Measurements from ENCODE around the gene ODF2.
A peak's percentile ranks its signal among the peaks of the same experiment; 100 is the strongest.
"Not testable (repeated sequence)": the region's sequence is repeated elsewhere in the genome, so short reads cannot be mapped to it uniquely, and the experiment has no call there.

Gene ODF2

DNA sequence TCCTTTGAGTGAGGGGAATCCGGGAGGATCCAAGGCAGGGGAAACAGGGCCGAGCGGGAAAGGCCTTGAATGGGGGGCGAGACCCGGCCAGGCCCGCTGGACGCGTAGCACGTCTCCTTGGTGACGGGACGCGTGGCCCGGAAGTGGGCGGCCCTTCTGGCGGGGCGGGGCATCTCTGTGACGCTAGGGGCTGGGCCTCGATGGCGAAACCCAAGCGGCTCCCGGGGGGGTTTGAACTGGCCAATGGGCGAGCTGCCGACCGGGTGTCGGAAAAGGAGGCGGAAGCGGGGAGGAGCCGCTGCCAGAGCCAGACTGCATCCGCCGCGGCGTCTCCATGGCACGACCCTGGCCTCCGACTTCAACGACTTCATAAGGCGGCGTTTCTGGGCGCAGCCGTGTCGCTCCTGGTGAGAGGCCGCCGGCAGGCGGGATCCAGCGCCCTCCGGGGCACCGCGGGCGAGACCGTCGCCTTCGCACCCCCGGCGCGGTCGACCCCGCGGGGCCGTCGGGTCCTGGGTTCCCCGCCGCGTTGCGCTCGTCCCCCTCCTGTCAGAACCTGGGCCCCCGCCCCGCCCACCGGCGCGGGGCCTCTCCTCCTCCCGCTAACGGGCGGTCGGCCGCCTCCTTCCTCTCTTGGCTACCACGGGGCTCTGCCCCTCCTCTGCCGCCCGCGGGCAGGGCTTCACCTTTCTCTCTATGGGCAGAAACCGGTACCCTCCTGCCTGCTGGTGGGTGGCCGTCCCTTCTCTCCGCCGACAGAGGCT lies at the start of gene ODF2:
Gene ODF2 (plus strand): TSS at position 158 of the 764 bp plus-strand sequence. CDS start 86 bp downstream, at position 244.
- peak; percentile 92 for DNase-seq

DNA sequence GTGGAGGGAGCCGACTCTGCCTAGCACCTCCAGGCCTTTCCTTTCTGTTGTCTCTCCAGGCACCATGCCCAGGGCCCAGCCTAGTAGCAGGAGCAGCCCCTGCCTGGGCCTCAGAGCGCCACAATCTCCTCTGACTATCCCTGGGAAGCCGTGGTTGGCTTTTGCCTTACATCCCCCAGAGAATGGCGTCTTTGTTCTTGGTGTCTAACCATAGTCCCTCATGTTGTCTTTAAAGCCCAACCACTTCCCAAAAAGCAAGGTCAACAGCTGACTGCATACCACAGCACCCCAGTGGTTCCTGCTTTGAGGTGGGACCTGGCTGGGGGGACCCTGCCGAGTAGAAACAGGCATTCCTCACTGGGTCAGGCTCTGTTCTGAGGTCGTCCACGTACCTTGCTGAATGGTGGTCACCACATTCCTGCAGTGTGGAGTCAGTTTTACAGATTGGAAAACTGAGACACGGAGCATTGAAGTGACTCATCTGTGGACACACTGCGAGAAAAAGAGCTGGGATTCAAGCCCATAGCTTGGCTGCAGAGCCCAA lies 48.9 kb upstream of the ODF2 start:
- peak; percentile 22 for DNase-seq

DNA sequence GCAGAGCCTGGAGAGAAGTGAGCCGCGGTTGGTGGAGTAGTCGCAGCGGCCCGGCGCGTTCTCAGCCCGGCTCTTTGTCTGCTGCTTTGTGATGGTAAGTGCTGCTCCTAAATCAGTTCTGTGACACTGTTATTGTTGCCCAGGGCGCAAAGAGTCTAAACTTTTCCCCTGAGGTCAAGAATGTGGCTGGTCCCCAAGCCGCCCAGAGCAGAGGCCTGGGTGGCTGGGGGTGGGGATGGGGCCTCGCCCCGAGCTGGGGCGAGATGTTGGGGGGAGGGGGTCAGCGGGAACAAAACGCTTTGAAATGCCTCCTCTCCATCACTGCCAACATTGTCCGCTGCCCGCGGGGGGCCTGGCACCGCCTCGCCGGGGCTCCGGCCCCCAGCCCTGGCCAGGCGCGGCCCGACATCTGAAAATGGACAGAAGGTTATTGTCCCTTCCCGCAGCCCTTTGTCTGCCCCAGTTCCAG lies 46.8 kb upstream of the ODF2 start:
- no peak for DNase-seq

DNA sequence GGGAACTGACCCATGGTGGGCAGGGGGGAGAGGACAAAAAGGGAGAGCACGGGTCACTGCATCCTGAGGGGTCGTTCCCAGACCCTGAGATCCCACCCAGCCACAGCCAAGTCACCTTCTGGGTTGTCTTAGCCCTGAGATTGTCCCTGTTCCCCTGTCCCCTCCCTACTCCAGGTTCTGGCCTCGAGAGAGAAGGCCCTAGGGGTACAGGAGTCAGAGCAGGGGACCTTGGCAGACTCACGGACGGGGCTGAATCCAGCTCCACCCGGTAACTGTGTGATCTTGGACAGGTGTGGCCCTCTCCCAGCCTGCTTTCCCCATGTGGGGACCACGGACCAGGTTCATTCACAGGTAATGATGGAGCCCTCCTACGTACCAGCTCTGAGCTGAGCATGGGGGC lies 46.4 kb upstream of the ODF2 start:
- DNase-seq = no peak

DNA sequence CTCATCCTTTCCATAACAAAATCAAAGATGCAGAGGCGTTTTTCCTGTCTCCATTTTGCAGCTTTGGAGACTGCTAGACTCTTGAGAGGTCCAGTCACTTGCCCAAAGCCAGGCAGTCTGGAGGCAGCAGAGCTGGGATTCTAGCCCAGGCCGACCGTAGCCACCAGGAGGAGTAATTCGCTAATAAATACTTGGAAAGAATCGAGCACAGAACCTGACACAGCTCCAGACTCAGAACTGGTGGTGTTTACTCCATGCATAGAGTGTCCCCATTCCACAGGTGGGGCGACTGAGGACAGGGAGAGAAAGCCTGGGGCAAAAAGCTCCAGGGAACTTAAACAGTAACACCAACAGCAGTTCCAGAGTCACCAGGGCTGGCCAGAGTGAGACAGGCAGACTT lies 45.8 kb upstream of the ODF2 start:
- no peak for DNase-seq

DNA sequence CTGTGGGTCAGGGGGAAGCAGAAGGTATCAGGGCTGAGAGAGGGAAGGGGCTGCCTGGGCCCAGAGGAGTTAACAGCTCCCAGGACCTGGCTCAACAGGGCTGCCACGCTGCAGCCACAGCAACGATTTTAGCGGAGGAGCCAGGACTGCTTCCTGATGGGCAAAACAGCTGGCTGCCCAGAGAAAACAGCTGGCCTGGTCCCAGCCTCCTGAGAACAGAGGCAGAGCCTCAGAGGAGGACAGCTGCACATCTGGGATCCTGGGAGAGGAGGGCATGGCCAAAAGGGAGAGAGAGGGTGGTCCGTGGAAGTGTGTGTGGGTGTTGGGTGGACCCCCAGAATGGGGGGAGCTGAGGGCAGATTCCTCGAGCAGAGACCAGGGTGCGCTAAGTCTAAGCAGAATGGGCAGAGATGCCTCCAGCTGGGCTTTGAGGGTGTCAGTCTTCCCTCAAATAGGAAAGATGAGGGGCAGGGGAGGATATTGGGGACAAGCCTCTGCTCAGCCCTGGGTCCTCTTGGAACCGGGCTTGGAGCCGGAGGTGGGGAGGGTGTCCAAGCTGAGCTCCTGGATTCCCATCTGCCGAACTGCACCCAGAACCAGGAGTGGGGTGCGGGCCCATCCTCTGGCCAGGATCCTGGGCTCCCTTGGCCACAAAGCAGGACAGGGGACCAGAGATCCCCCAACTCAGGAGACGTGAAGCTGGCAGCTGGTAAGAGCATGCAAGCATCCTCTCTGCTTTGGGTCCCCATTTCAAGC lies 44.3 kb upstream of the ODF2 start:
- no peak for DNase-seq

DNA sequence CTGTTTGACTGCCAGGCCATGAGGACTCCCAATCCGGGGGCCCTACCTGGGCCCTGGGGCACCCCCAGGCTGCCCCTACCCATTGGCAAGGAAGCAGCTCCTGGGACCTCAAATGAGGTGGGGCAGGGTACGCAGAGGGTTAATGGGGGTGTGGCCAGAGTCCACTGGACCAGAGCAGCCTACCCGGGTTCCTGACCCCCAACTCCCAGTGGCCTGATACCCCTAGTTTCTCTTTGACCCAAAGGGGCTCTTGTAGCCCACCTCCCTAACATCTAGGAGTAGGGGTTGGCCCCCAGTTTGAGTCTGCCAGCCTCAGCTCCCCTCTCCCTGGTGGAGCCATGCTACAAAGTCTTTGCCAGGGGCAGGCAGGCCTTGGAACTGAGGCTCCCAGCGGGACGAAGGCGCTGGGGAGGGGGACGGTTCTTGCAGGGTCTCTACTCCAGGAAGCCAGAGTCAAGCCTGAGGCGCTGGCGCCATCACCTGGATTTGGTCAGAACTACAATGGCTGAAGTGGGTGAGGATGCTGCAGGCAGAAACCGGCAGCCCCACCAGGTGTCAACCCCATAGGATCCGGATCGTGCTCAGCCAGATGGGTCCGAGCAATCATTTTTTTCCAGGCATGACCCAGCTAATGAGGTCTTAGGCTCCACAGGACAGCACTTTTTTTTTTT lies 43.6 kb upstream of the ODF2 start:
- peak; percentile 4 for DNase-seq

DNA sequence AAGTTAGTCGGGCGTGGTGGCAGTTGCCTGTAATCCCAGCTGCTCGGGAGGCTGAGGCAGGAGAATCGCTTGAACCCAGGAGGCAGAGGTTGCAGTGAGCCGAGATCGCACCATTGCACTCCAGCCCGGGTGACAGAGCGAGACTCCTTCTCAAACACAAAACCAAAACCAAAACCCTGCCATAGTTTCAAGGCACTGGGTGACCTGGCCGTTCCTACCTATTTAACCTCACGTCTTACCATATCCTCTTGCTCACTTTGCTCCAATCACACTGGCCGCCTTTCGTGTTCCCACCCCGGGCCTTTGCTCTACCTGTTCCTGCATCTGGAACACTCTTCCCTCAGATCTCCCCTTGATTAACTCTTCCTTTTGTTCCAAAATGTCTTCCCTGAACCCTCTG lies 42.1 kb upstream of the ODF2 start:
- DNase-seq = not testable (repeated sequence)

DNA sequence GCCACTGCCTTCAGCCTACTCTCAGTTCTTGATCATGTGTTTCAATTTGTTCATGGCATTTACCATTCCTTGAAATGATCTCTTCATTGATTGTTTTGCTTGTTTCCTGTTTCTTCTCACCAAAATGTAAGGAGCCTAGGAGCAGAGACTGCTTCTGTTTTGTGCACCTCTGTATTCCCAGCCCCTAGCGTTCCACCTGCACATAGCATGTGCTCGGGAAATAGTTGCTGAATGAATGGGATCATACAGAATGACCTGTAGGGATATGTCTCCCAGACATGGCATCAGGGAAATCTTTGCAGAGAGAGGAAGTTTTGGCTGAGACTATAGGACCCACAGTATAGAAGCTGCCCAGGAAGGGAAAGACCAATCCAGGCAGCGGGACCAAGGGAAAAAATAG lies 41.3 kb upstream of the ODF2 start:
- DNase-seq = no peak

DNA sequence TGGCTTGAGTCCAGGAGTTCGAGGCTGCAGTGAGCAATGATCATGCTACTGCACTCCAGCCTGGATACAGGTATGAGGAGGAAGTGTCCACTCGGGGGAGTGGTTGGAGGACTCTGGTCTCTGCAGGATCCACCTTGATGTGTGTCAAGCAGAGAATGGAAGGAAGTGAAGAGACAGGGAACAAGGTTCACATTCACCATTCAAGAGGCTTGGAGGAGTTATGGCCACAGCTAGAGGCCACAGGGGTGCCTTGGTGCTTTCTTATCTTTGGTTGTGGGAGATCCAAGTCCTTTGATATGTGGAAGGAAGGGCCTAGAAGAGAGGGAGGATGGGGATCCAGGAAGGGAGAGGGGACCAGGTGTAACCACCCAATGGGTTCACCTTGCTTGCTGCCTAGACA lies 40.5 kb upstream of the ODF2 start:
- DNase-seq = no peak

DNA sequence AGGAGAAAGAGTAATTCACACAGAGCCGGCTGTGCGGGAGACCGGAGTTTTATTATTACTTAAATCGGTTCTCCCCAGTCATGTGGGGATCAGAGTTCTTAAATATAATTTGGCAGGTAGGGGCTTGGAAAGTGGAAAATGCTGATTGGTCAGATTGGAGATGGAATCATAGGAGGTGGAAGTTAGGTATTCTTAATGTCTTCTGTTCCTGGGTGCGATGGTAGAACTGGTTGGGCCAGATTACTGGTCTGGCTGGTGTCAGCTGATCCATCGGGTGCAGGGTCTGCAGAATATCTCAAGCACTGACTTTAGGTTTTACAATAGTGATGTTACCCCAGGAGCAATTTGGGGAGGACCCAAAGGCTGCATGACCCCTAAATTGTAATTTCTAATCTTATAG lies 39.8 kb upstream of the ODF2 start:
- no peak for DNase-seq

DNA sequence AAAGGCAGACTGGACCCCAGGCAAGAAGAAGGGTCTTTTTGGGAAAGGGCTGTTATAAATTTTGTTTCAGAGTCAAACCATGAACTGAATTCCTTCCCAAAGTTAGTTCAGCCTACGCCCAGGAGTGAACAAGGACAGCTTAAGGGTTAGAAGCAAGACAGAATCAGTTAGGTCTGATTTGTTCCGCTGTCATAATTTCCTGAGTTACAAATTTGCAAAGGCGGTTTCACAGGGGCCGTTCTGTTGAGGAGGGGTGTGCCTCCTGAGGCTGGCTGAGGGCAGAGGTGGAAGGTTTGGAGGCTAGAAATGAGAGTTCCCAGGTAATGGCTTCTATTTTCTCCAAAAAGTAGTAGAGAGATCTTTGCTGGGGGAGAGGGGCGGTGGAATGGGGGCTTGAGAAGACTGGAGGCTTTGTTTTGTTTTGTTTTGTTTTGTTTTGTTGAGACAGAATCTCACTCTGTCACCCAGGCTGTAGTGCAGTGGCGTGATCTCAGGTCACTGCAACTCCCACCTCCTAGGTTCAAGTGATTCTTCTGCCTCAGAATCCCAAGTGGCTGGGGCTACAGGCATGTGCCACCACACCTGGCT lies 39.3 kb upstream of the ODF2 start:
- no peak for DNase-seq

DNA sequence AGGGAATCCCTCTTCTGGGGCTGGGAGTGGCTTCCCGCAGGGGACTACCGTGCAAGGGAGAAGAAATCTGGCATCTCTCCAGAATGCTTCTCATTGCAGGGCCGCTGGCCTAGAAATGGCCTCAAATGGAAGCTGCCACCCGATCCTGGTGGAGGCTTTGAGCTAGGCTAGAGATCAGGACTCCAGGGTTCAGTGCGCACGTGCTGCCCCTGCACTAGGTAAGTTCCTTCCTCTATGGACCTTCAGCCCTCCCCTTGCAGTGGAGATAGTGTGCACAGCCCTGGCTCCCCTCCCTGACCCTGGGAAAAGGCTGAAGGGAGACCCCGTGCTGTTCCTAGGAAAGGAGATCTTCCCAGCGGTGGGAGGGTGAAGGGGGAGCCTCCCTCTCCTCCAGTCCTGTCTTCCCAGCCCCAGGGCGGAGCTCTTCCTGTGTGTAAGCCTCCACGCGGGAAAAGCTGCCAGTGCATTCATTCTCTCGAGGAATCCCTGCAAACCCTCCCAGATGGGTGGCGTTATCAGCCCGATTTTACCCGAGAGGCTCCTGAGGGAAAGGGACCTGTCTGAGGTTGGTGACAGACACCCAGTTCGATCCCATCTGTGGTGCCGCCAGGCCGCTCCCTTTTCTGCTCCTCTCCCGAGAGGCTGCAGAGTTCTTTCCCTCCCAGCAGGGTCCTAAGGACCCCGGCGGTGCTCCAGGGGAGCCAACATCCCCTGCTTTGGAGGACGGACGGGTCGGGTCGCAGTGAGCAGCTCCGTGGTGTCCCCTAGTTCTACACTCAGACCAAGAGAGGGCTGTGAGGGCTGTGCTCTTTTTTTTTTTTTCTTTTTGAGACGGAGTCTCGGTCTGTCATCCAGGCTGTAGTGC lies 36.5 kb upstream of the ODF2 start:
- no peak for DNase-seq

DNA sequence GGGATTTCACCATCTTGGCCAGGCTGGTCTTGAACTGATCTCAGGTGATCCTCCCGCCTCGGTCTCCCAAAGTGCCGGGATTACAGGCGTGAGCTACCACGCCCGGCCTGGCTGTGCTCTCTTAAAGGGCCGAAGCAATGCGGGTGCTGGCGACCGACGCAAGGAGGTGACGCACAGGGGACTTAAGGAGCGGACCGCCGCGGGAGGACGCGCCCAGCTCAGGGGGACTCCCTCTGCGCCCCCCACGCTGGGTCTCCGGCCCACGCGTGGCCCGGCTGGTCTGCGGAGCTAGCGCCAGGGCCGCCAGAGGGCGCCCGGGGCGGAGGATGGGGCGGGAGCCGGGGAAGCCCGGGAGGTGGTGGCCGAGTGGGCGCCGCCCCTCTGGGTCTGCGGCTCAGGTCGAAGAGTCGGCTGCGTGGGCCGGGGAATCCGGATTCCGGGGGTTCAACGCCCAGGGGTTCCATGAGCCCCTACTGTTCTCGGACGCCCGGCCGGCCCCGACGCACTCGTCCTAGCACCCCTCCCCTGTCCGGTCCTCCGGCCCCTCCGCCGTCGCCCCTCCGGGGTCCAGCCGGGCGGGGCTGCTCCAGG lies 35.7 kb upstream of the ODF2 start:
- peak; percentile 63 for DNase-seq

DNA sequence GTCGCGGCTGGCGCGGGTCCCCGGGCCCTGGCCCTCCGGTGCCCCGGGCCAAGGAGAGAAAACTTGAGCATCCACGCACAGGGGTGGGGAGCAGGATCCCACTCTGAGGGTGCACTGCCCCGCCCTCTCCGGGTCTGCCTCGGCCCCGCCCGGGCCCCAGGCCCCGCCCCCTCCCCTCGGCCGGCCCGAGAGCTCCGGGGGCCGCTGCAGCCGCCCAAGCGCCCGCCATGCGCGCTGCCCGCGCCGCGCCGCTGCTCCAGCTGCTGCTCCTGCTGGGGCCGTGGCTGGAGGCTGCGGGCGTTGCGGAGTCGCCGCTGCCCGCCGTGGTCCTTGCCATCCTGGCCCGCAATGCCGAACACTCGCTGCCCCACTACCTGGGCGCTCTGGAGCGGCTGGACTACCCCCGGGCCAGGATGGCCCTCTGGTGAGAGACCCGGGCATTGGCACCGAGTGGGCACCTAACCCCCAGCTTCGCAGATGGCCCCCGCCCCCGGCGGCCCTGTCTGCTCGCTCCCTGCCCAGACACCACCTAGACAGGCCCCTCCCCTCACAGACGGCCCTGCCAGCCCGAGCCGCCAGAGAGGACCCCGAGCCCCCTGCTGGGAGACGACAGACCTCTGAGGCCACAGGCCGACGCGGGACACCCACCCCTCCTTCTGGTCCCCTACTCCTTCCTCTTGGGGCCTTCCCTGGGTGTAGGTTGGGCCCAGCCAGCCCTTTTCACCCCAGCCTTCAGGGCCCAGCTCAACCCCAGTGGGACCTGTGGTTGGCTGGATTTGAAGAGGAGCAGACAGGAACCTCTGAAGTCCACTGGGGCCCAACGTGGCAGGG lies 34.9 kb upstream of the ODF2 start, which contains the start of gene CERCAM:
Gene CERCAM (plus strand): TSS at position 207 of the 831 bp plus-strand sequence. CDS start 21 bp downstream, at position 228.
- peak; percentile 35 for DNase-seq

DNA sequence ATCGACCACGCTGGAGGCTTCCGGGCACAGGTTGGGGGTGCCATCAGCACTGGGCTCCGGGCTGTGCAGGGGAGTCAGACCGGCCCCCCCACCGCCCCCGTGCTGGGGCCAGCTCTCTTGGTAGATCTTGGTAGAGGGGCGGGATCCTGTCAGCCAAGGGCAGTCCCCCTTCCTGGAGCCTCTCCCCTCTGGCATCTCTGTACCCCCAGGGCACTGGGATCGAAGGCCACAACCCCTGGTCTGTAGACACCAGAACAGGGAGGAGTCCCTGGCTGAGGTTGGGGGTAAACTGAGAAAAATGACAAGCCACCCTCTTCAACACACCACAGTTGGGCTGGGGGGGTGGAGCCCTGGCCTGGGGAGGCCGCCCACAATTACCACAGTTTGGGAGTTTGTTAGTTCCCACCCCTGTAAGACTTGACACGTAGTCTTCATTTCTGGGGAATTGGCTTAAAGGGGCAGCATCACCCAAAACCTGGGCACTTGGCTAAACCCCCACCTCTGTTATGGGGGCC lies 34.3 kb upstream of the ODF2 start:
- peak; percentile 44 for DNase-seq

DNA sequence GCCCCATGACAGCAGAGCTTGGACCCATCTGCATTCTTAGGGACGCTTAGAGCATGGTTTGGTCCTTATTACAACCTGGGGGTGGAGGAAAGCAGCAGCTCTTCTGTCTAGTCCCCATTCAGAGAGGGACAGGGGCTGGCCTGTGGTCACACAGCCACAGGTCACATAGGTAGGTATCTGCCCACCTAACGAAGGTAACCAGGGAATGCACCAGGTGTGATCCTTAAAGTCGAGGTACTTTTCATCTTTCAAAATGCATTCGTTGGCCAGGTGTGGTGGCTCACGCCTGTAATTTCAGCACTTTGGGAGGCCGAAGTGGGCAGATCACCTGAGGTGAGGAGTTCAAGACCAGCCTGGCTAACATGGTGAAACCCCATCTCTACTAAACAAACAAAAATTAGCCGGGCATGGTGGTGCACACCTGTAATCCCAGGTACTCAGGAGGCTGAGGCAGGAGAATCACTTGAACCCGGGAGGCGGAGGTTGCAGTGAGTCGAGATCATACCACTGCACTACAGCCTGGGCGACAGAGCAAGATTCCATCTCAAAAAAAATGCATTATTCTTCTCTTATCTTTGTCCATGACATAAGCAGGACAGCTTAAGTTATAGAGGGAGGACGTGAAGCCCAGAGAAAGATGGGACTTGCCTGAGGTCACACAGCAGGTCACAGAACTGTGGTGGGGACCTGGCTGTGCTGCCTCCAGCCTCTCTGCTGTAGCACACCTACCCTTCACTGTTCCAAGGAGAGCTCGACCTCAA lies 33.6 kb upstream of the ODF2 start:
- DNase-seq = not testable (repeated sequence)

DNA sequence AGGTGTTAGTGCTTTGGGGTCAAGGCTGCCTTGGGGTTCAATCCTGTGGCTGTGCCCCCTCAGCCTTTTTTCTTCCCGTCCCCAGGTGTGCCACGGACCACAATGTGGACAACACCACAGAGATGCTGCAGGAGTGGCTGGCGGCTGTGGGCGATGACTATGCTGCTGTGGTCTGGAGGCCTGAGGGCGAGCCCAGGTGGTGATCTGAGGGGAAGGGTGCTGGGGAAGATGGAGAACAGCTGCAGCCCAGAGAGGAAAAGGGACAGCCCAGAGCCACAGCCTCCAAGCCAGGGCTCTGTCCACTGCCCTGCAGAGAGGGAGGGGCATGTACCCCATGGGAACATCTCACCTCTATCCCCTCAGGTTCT lies 33.0 kb upstream of the ODF2 start:
- no peak for DNase-seq

DNA sequence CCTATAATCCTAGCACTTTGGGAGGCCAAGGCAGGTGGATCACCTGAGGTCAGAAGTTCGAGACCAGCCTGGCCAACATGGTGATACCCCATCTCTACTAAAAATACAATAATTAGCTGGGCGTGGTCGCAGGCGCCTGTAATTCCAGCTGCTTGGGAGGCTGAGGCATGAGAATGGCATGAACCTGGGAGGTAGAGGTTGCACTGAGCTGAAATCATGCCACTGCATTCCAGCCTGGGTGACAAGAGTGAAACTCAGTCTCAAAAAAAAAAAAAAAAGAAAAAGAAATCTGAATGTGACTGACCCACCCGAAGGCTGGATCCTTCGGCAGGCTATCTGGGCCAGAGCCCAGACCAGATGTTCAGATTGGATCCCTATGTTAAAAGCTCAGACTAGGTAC lies 32.5 kb upstream of the ODF2 start:
- not testable (repeated sequence) for DNase-seq

Data from MV-4-11 (cell line).